Mesodermal cell (in vitro differentiated cells): ENCODE data around the gene KLHL35.
"Not testable (repeated sequence)": the region's sequence is repeated elsewhere in the genome, so short reads cannot be mapped to it uniquely, and the experiment has no call there.

Experiments used
- H3K27ac ChIP-seq: 2 replicates; pipeline ENCODE4 v1.7.0; 2013; ENCODE audit warnings: mild to moderate bottlenecking, low read depth, low read length, moderate library complexity; ENCODE audit not compliant: severe bottlenecking
- H3K36me3 ChIP-seq: 2 replicates; pipeline ENCODE4 v1.7.1; 2013; ENCODE audit warnings: mild to moderate bottlenecking, low read length, moderate library complexity; ENCODE audit not compliant: control insufficient read depth, insufficient read depth
- H3K4me1 ChIP-seq: one replicate; pipeline ENCODE4 v1.7.1; 2013; ENCODE audit warnings: mild to moderate bottlenecking, low read length; ENCODE audit not compliant: insufficient read depth, control insufficient read depth, poor library complexity, severe bottlenecking
- H3K4me3 ChIP-seq: 2 replicates; pipeline ENCODE4 v1.7.0; 2013; ENCODE audit warnings: low read length, control low read depth, mild to moderate bottlenecking; ENCODE audit not compliant: insufficient read depth, poor library complexity, severe bottlenecking; ENCODE audit errors: extremely low read depth
- H3K9me3 ChIP-seq: 2 replicates; pipeline ENCODE4 v1.7.1; 2013; ENCODE audit warnings: mild to moderate bottlenecking, low read length, moderate library complexity; ENCODE audit not compliant: control insufficient read depth
- WGBS, 2 experiments: methylation state at CpG; one replicate each; pipeline ENCODE4 v1.1.5; 2013; ENCODE audit warnings: missing lambda C conversion rate in 2 of 2; ENCODE audit not compliant: insufficient coverage in 2 of 2; 5-methylcytosine and 5-hydroxymethylcytosine counted together

The KLHL35 gene

DNA sequence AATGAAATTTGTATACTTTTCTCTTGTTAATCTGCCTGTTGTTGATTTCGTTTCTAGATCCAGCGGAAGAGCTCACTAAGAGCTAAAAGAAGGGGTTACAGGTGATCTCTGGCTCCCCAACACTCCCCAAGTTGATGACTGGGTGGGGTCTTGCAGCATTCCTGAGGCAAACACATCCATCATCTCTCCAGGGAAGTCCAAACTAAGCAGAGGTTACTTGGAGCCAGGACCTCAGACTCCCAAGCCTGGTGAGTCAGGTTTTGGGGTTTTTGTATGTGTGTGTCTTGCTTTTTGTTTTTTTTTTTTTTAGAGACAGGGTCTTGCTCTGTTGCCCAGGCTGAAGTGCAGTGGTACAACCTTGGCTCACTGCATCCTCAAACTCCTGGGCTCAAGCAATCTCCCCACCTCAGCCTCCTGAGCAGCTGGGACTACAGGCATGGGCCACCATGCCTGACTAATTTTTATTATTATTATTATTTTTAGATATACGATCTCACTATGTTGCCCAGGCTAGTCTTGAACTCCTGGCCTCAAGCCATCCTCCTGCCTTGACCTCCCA is 45.2 kb downstream of the KLHL35 start:
- Histone ChIP-seq H3K36me3 (no peaks in the 10 kb centered on the region), H3K4me3 (no peak overlapping the region), H3K27ac (peak overlapping the region; percentile 86), H3K4me1 (peaks cover 11% of the 10 kb centered on the region), H3K9me3 (no peaks in the 10 kb centered on the region)
- 100% methylated on average over 2 of the region's 3 CpGs; no CpG with 5 or more reads in 1 of the 2 experiments for WGBS, 2 experiments

DNA sequence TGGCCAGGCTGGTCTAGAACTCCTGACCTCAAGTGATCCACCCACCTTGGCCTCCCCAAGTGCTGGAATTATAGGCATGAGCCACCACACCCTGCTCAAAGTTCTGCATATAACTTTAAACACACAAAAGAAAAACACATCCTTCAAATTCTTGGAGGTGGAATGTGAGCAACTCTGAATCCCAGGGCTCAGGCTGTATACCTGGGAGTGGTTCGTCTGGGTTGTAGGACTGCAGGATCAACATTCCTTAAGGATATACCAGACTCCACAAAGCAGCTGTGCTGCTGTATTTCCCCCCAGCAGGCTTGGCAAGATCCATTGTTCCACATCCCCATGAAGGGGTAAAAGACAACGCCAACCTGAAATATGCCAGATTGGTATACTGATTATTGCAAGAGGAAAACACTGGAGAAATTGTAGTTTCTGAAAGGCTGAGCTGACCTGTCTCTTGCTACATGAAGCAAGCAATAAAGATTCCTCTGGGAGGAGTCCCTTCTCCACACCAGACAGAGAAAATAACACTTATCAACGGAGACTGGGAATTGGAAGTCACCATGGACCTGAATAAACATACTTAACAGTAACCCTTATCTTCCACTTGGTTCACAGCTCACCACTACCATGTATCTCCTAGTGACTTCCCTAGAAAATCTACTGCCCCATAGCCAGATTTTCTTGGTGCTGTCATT is 45.9 kb downstream of the KLHL35 start:
- 47 to 80% methylated on average over 1 to 2 of the region's 3 CpGs for WGBS, 2 experiments
- peak overlapping the region; percentile 86 for H3K27ac ChIP-seq

DNA sequence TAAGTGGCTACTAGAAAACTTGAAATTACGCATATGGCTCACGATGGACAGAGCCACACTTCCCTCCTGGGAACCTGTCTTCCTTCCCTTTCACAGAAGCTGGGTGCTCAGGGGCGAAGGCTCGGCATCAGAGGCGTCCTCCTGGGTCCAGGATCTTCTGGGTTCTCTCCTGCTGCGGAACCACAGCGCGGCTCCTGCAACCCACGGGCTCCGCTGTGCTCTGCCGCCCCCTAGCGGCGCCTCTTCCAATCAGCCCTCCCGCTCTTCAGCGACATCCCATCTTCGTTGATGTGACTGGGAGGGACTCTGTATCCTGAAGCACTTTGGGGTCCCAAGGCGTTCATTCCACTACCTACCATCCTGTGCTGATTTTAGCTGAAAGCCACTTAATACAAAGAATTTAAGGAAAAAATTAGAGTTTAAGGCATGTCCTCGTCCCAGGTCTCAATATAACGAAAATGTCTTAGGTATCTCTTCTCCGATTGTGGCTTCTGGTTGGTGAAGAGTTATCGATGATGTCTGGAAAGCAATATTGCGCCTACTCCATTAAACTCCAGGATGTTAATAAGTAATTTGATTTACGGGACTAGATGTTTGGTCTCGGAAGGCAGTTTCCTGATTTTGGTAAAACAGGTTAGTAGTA is 48.4 kb downstream of the KLHL35 start:
- Histone ChIP-seq H3K4me1 (peaks cover 16% of the 10 kb centered on the region), H3K36me3 (no peaks in the 10 kb centered on the region), H3K9me3 (no peaks in the 10 kb centered on the region), H3K4me3 (no peak overlapping the region), H3K27ac (no peak overlapping the region)
- 26 to 40% methylated on average over 16 to 18 of the region's 24 CpGs for WGBS, 2 experiments

More for the DNA sequence above, 45.9 kb downstream of the KLHL35 start:
- Histone ChIP-seq H3K36me3 (no peaks in the 10 kb centered on the region), H3K4me3 (no peak overlapping the region), H3K9me3 (no peaks in the 10 kb centered on the region), H3K4me1 (peaks cover 11% of the 10 kb centered on the region)

DNA sequence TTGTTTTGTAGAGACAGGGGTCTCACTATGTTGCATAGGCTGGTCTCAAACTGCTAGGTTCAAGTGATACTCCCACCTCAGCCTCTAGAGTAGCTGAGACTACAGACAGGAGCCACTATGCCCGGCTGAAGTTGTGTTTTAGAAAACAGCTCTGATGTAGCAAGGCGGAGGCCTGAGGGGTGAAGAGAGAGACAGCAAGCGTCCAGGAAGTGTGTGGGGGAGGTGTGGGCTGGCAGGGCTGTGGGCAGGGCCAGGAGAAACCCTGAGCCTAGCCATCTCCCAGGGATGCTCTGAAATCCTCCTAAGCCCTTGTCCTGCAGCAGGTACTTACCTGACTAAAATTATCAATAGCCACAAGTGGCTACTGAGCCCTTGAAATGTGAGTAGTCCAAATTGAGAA is 49.8 kb downstream of the KLHL35 start:
- WGBS, 2 experiments, result 29 to 50% methylated on average over 2 to 3 of the region's 3 CpGs

DNA sequence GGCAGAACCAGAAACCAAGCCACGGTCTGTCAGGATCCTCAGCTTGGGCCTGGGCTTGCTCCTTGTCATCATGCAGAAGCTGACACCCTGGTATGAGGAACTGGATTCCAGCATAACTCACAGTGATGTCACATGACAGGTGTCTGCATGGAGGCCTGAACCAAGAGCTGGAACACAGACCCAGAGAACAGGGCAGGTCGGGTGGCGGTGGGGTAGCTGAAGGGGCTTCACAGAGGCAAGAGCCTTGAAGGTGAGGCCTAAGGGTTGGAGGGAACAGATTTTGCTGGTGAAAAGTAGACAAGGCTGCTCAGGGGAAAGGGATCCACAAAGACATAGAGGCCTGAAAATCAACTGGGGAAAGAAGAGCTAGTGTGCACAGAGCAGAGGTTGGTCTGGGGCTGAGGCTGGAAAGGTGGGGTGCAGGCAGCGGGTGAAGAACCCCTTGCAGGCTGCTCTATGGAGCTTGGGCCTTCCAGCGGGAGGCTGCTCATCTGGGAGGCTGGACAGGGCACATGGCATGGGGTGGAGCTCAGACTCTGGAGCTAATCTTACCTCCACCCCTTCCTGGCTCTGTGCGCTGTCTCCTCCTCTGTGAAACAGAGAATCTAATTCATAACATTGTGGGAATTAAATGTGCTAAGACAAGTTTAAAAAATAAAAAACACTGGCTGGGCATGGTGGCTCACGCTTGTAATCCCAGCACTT is 52.1 kb downstream of the KLHL35 start:
- no peaks in the 10 kb centered on the region for H3K36me3 ChIP-seq
- no peak overlapping the region for H3K4me3 ChIP-seq
- 89 to 92% methylated on average over 4 to 5 of the region's 7 CpGs for WGBS, 2 experiments
- H3K27ac ChIP-seq, result no peak overlapping the region
- H3K4me1 ChIP-seq, result peaks cover 10% of the 10 kb centered on the region
- H3K9me3 ChIP-seq, result no peaks in the 10 kb centered on the region

More for the DNA sequence above, 49.8 kb downstream of the KLHL35 start:
- Histone ChIP-seq H3K36me3 (no peaks in the 10 kb centered on the region), H3K4me1 (peaks cover 16% of the 10 kb centered on the region), H3K9me3 (no peaks in the 10 kb centered on the region), H3K4me3 (no peak overlapping the region), H3K27ac (no peak overlapping the region)

DNA sequence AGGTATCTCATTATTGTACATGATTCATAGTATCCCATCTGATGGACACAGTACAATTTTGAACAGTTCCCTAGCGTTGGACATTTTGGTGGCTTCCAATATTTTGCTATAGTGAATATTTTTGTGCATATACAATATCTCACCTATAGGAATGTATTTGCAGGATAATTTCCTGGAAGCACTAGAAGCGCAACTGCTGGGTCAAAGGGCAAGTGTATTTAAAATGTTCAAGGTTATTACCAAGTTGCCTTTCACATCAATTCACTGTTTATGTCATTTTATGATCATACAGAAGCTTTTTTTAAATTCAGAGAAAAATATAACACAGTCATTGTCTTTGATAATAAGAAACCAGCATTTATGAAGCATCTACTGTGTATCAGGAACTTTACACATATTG is 52.8 kb downstream of the KLHL35 start:
- H3K4me1 ChIP-seq, result peaks cover 10% of the 10 kb centered on the region
- no peak overlapping the region for H3K27ac ChIP-seq
- no peaks in the 10 kb centered on the region for H3K36me3 ChIP-seq
- WGBS, 2 experiments, result no CpG with 5 or more reads among the region's 2 CpGs
- no peaks in the 10 kb centered on the region for H3K9me3 ChIP-seq
- H3K4me3 ChIP-seq, result no peak overlapping the region

DNA sequence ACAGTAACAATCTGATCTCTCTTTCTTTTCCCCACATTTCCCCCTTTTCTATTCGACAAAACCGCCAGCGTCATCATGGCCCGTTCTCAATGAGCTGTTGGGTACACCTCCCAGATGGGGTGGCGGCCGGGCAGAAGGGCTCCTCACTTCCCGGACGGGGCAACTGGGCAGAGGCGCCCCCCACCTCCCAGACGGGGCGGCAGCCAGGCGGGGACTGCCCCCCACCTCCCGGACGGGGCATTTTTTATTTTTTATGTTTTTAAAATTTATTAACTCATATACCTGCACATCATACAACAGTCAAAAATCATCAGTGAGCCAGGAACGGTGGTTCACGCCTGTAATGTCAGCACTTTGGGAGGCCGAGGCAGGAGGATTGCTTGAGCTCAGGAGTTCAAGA is 54.2 kb downstream of the KLHL35 start:
- not testable (repeated sequence) for H3K27ac ChIP-seq, H3K4me3 ChIP-seq, H3K4me1 ChIP-seq, H3K36me3 ChIP-seq, H3K9me3 ChIP-seq
- 94 to 98% methylated on average over 4 of the region's 17 CpGs for WGBS, 2 experiments

DNA sequence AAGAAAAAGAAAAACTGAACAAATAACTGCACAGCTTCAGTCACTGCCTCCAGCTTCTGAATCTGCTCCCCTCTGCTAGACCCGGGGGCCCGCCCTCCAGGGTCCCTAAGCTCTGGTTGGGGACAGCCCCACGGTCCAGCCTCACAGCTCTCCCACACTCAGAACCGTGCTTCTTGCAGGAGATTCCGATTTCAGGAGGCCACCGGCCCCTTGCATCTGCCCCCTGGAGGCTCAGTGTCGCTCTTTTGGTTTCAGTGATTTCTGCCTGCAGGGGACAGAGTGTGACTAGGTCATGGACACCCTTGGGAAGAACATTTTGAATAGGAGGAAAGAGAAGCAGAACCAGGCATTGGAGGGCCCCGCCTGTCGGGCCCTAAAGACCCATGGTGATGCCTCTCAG is 56.8 kb downstream of the KLHL35 start:
- no peaks in the 10 kb centered on the region for H3K9me3 ChIP-seq
- H3K4me3 ChIP-seq, result no peak overlapping the region
- peaks cover 16% of the 10 kb centered on the region for H3K4me1 ChIP-seq
- 67 to 76% methylated on average over 9 of the region's 9 CpGs for WGBS, 2 experiments
- H3K36me3 ChIP-seq, result no peaks in the 10 kb centered on the region
- no peak overlapping the region for H3K27ac ChIP-seq

DNA sequence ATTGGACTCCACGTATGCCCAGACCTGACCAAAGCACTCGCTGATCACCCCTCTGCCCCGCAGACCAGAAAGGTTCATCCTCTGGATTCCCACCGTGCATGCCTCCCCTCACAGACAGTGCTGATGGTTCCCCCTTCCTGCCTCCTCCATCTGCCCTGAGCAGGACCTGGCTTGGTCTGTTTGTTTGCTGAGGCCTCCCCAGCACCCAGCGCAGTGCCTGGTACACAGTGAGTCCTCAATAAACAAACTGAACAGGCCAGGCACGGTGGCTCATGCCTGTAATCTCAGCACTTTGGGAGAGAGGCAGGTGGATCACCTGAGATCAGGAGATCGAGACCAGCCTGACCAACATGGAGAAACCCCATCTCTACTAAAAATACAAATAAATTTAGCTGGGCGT is 57.4 kb downstream of the KLHL35 start:
- H3K9me3 ChIP-seq, result no peaks in the 10 kb centered on the region
- H3K27ac ChIP-seq, result no peak overlapping the region
- no peak overlapping the region for H3K4me3 ChIP-seq
- peaks cover 14% of the 10 kb centered on the region for H3K4me1 ChIP-seq
- 91 to 97% methylated on average over 6 to 8 of the region's 8 CpGs for WGBS, 2 experiments
- no peaks in the 10 kb centered on the region for H3K36me3 ChIP-seq

DNA sequence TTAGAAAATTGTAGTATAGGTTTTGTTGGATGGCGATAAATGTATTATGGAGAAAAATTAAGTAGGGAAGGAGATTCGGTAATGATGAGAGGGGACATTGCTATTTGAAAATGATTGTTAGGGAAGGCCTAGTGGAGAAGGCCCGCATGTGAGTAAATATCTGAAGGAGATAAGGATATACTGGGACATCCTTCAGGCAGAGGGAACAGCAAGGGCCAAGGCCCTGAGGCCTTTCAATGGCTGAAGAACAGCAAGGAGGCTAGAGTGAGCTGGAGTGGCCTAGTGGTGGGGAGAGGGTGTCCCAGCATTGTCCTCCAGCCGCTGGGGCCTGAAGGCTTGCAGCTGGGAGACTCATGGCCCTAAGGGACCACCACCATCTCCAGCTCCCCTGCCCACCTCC is 58.4 kb downstream of the KLHL35 start:
- peaks cover 11% of the 10 kb centered on the region for H3K4me1 ChIP-seq
- no peak overlapping the region for H3K27ac ChIP-seq
- no peaks in the 10 kb centered on the region for H3K9me3 ChIP-seq
- 90 to 94% methylated on average over 3 to 4 of the region's 4 CpGs for WGBS, 2 experiments
- H3K36me3 ChIP-seq, result no peaks in the 10 kb centered on the region
- no peak overlapping the region for H3K4me3 ChIP-seq
